ENCODE measurements around the gene SLC2A3. TPM values are rescaled to one million over a fixed set of nuclear protein-coding genes. Genes with fewer than 3 reads are reported as not detected.
A peak's percentile ranks its signal among the peaks of the same experiment; 100 is the strongest.
"Not testable (repeated sequence)": the region's sequence is repeated elsewhere in the genome, so short reads cannot be mapped to it uniquely, and the experiment has no call there.

Gene SLC2A3
- total RNA-seq, 1 donor from 2014 or later = 71.7 TPM

DNA sequence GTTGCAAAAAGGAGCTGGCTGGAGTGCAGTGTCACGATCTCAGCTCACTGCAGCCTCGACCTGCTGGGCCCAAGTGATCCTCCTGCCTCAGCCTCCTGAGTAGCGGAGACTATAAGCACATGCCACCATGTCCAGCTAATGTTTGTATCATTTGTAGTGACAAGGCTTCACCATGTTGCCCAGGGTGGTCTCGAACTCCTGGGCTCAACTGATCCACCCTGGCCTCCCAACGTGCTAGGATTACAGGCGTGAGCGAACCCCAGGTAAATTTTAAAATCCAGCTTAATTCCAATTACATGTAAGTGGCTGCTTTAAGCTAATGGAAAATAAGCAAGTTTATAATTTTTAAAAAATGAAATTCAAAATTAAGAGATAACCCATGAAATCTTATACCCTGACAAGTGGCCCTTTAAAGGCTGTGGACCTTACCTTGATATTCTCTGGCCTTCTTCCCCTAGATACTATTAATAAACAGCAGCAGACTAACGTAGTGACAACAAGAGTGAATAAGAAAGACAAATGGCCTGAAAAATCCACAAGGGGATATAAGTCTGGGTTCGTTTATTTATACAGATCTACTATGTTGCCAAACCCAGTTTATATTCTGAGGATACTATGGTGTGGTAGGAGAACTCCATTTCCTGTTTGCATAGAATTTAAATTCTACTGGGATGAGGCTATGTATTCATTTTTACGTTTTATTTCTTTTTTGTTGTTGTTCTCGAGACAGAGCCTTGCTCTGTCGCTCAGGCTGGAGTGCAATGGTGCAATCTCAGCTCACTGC is 25.6 kb upstream of the SLC2A3 start:
- Histone ChIP-seq H3K4me3 (peak overlapping the region in 1 of 2 donors; percentile 41), H3K27me3 (no peaks in the 10 kb centered on the region), H3K9me3 (no peaks in the 10 kb centered on the region), H3K4me1 (peaks cover 11% of the 10 kb centered on the region), H3K27ac (peak overlapping the region; percentile 75), H3K36me3 (no peaks in the 10 kb centered on the region)
- intact Hi-C loops (cut with DNase I) = no loop called here
- no peak for DNase-seq (ENCODE audit: extremely low spot score in 2 of 2)
- TF ChIP-seq POLR2A (IDR thresholded peaks at IDR 0.05) = no peak
- TF ChIP-seq, protein P1, sequence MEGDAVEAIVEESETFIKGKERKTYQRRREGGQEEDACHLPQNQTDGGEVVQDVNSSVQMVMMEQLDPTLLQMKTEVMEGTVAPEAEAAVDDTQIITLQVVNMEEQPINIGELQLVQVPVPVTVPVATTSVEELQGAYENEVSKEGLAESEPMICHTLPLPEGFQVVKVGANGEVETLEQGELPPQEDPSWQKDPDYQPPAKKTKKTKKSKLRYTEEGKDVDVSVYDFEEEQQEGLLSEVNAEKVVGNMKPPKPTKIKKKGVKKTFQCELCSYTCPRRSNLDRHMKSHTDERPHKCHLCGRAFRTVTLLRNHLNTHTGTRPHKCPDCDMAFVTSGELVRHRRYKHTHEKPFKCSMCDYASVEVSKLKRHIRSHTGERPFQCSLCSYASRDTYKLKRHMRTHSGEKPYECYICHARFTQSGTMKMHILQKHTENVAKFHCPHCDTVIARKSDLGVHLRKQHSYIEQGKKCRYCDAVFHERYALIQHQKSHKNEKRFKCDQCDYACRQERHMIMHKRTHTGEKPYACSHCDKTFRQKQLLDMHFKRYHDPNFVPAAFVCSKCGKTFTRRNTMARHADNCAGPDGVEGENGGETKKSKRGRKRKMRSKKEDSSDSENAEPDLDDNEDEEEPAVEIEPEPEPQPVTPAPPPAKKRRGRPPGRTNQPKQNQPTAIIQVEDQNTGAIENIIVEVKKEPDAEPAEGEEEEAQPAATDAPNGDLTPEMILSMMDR (IDR thresholded peaks at IDR 0.05) = no peak

DNA sequence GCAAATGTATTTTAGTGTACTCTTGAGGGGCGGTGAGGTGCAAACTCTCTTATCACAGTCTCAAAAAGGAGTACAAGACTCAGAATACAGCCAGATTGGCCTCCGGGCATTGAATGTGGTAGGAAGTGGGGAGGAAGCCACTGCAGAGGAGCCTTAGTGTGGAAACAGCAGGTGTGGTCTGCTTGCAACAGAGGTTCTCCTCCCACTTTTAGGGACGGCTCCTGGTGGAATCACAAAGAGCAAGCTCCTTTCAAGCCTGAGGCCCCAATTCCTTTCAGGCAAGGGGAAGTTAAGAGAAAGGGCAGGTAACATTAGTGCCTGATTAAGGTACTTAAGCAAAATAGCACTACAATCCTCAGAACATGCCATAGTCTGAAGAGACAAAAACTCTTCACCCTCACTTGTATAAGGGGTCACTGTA is 23.7 kb upstream of the SLC2A3 start:
- intact Hi-C loops (cut with DNase I) = no loop called here
- TF ChIP-seq POLR2A (IDR thresholded peaks at IDR 0.05) (no peak), POLR2AphosphoS5 (IDR thresholded peaks at IDR 0.05; ENCODE audit: insufficient read depth in 1 of 2, low read depth in 1 of 2) (no peak)
- TF ChIP-seq, protein P1 (IDR thresholded peaks at IDR 0.05) = no peak
- Histone ChIP-seq H3K27ac (peak overlapping the region; percentile 75), H3K36me3 (no peaks in the 10 kb centered on the region), H3K4me1 (peaks cover 11% of the 10 kb centered on the region), H3K9me3 (no peaks in the 10 kb centered on the region), H3K4me3 (peak overlapping the region in 1 of 2 donors; percentile 53), H3K27me3 (no peaks in the 10 kb centered on the region)
- DNase-seq (ENCODE audit: extremely low spot score in 2 of 2) = no peak

GRCh38 chr12:7959278-7959677 is 23.3 kb upstream of the SLC2A3 start:
- no peak overlapping the region for H3K27ac ChIP-seq
- no peak for DNase-seq (ENCODE audit: extremely low spot score in 2 of 2)
- no peaks in the 10 kb centered on the region for H3K27me3 ChIP-seq

DNA sequence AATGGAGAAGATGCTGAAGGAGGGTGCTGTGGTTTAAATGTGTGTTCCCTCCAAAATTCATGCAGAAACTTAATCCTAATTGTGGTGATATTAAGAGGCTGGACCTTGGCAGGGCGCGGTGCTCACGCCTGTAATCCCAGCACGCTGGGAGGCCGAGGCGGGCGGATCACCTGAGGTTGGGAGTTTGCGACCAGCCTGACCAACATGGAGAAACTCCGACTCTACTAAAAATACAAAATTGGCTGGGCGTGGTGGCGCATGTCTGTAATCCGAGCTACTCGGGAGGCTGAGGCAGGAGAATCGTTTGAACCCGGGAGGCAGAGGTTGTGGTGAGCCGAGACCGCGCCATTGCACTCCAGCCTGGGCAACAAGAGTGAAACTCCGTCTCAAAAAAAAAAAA is 18.9 kb upstream of the SLC2A3 start:
- DNase-seq (ENCODE audit: extremely low spot score in 2 of 2); H3K36me3 ChIP-seq; H3K27me3 ChIP-seq; H3K27ac ChIP-seq; H3K4me1 ChIP-seq; H3K4me3 ChIP-seq; intact Hi-C loops (cut with DNase I); H3K9me3 ChIP-seq: not testable (repeated sequence)

More at GRCh38 chr12:7959278-7959677, 23.3 kb upstream of the SLC2A3 start:
- Histone ChIP-seq H3K36me3 (no peaks in the 10 kb centered on the region), H3K4me3 (no peak overlapping the region), H3K4me1 (peaks cover 11% of the 10 kb centered on the region), H3K9me3 (no peaks in the 10 kb centered on the region)
- TF ChIP-seq, protein P1 (IDR thresholded peaks at IDR 0.05) = no peak
- TF ChIP-seq POLR2AphosphoS5 (IDR thresholded peaks at IDR 0.05; ENCODE audit: insufficient read depth in 1 of 2, low read depth in 1 of 2) (no peak), POLR2A (IDR thresholded peaks at IDR 0.05) (no peak)
- intact Hi-C loops (cut with DNase I) = no loop called here

DNA sequence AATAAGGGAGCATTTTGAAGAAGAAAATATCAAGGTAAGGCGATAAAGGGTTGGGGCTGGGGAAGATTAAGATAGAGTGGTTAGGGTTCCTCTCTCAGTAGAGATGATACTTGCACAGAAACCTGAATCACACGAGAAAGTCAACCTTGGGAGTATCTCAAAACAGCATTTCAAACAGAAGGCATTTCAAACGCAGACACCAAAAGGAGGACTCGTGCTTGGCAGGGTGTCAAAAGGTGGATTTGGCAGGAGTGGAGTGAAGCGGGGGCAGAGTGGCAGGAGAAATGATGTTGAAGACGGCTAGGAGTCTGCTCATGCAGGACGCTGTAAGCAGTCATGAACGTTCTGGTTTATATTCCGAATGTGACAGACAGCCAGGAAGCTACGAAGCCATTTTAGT is 18.4 kb upstream of the SLC2A3 start:
- H3K27ac ChIP-seq; H3K36me3 ChIP-seq; H3K4me3 ChIP-seq; DNase-seq (ENCODE audit: extremely low spot score in 2 of 2); H3K9me3 ChIP-seq; H3K27me3 ChIP-seq; intact Hi-C loops (cut with DNase I); H3K4me1 ChIP-seq: not testable (repeated sequence)

GRCh38 chr12:7953912-7954311 is 17.9 kb upstream of the SLC2A3 start:
- H3K4me1 ChIP-seq; H3K27ac ChIP-seq; intact Hi-C loops (cut with DNase I); H3K27me3 ChIP-seq; DNase-seq (ENCODE audit: extremely low spot score in 2 of 2); H3K36me3 ChIP-seq; H3K9me3 ChIP-seq; H3K4me3 ChIP-seq: not testable (repeated sequence)

Measured in vagina (tissue), 2 donors.